ENCODE measurements around the gene TPM4.
"Not testable (repeated sequence)": the region's sequence is repeated elsewhere in the genome, so short reads cannot be mapped to it uniquely, and the experiment has no call there.

The TPM4 gene

GRCh38 chr19:16094360-16095070 is 18.2 kb downstream of the TPM4 start:
- DNase-seq (ENCODE audit: low read depth), result peak; percentile 64
- no peak overlapping the region for H3K4me3 ChIP-seq (ENCODE audit: low read length)
- TF ChIP-seq CTCF (conservative IDR thresholded peaks at IDR 0.05; ENCODE audit: low read length), result no peak

- no peak for DNase-seq (ENCODE audit: low read depth)
- TF ChIP-seq CTCF (conservative IDR thresholded peaks at IDR 0.05; ENCODE audit: low read length), result no peak
- no peak overlapping the region for H3K4me3 ChIP-seq (ENCODE audit: low read length)
Measured at GRCh38 chr19:16095071-16095571, 18.8 kb downstream of the TPM4 start.

- DNase-seq (ENCODE audit: low read depth), result no peak
- no peak overlapping the region for H3K4me3 ChIP-seq (ENCODE audit: low read length)
- TF ChIP-seq CTCF (conservative IDR thresholded peaks at IDR 0.05; ENCODE audit: low read length), result no peak
Measured at GRCh38 chr19:16096280-16096855, 20.1 kb downstream of the TPM4 start.

- no peak overlapping the region for H3K4me3 ChIP-seq (ENCODE audit: low read length)
- no peak for DNase-seq (ENCODE audit: low read depth)
- no peak for TF ChIP-seq CTCF (conservative IDR thresholded peaks at IDR 0.05; ENCODE audit: low read length)
Measured at GRCh38 chr19:16098416-16098768, 22.1 kb downstream of the TPM4 start.

GRCh38 chr19:16098821-16099220 is 22.5 kb downstream of the TPM4 start:
- no peak for DNase-seq (ENCODE audit: low read depth)
- no peak for TF ChIP-seq CTCF (conservative IDR thresholded peaks at IDR 0.05; ENCODE audit: low read length)
- H3K4me3 ChIP-seq (ENCODE audit: low read length), result no peak overlapping the region

GRCh38 chr19:16099314-16099965 is 23.1 kb downstream of the TPM4 start:
- not testable (repeated sequence) for DNase-seq (ENCODE audit: low read depth); H3K4me3 ChIP-seq (ENCODE audit: low read length)

- DNase-seq (ENCODE audit: low read depth), result no peak
- TF ChIP-seq CTCF (conservative IDR thresholded peaks at IDR 0.05; ENCODE audit: low read length), result no peak
- H3K4me3 ChIP-seq (ENCODE audit: low read length), result no peak overlapping the region
Measured at GRCh38 chr19:16100524-16100923, 24.2 kb downstream of the TPM4 start.
